HG03575 (cell line): ENCODE data around the gene DOCK2.
"Not testable (repeated sequence)": the region's sequence is repeated elsewhere in the genome, so short reads cannot be mapped to it uniquely, and the experiment has no call there.

Experiments used
- ATAC-seq: cut with Tn5 transposase; IDR thresholded peaks from one replicate; pipeline ENCODE4 v1.9.1; 2021; ENCODE audit not compliant: unreplicated experiment, insufficient number of reproducible peaks, low FRiP score; ENCODE audit errors: extremely low read depth

DOCK2 gene

GRCh38 chr5:169766943-169767342 lies 129.9 kb downstream of the DOCK2 start:
- ATAC-seq = not testable (repeated sequence)

DNA sequence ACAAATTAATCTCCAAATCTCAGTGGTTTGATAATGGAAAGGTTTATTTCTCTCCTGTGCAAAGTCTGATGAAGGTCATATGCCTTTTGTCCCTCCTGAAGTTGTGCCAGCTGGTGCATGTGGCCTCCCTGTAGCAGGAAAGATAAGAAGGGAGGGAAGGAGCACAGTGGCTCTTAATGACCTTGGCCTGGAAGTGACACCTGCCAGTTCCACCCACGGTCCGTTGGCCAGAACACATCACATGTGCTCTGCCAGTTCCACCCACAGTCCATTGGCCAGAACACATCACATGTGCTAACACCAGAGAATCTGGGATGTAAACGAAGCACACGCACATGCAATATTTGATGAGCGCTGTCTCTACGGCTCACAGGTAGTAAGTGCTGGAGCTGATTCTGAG lies 130.9 kb downstream of the DOCK2 start:
- ATAC-seq = no peak

- no peak for ATAC-seq
Measured at GRCh38 chr5:169768416-169768815, 131.3 kb downstream of the DOCK2 start.

- no peak for ATAC-seq
Measured at GRCh38 chr5:169770109-169770508, 133.0 kb downstream of the DOCK2 start.

DNA sequence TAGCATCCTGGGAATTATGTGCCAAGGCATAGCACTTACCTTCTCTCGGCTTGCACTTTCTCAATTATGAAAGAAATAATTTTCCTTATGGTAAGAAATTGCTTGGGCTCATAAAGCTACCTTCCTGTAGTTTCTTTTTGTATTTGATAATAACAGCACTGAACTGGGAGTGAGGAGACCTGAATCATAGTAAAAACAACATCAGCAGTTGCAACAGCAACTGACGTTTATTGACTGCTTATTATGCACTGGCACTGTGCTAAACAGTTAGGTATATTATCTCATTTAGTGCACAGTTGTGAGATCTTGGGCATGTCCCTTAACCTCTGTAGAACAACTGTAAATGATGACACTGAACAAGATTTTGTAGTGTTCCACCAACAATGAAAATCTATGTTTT lies 135.2 kb downstream of the DOCK2 start:
- no peak for ATAC-seq

GRCh38 chr5:169772688-169773087 lies 135.6 kb downstream of the DOCK2 start:
- ATAC-seq = no peak

GRCh38 chr5:169777159-169777558 lies 140.1 kb downstream of the DOCK2 start:
- ATAC-seq = no peak

DNA sequence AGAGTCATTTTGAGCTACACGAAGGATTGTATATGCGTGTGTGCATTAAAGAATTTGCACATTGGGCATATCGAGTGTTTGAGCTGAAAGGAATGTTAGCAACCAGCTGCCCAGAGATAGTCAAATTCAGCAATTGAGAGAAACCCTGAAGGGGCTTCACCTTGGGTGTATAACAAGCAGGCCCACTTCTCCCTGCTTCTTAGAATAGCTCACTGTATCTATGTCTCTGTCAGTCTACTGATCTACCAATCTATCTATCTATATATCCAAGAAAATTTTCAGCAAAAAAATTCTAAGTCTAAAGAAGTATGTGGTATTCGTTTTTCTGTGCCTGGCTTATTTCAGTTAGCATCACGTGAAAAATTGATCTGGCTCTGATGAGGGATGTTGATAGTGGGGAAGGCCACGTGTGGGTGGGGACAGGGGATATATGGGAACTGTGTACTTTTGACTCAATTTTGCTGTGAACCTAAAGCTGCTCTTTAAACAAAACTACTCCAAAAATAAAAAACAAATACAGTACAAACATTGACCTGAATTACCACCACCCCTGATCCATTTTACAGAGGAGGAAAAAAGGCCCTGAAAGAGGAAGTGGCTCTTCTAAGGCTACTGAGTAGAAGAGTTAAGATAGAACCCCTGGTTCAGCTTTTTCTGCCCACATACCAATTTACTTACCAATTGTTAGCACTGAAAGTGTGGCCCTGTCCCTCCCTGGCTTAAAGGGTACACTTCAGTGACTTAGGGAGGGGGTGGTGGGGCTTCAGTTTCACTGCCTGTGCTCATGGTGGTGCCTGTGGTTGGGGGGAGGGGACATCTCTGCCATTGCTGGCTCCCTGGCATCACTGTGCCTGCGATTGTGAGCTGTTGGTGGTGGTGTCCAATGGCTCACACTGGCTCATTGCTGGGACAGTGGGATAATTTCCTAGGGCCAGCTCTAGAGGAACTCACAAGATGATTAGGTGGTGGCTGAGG lies 141.8 kb downstream of the DOCK2 start:
- peak; percentile 86 for ATAC-seq

DNA sequence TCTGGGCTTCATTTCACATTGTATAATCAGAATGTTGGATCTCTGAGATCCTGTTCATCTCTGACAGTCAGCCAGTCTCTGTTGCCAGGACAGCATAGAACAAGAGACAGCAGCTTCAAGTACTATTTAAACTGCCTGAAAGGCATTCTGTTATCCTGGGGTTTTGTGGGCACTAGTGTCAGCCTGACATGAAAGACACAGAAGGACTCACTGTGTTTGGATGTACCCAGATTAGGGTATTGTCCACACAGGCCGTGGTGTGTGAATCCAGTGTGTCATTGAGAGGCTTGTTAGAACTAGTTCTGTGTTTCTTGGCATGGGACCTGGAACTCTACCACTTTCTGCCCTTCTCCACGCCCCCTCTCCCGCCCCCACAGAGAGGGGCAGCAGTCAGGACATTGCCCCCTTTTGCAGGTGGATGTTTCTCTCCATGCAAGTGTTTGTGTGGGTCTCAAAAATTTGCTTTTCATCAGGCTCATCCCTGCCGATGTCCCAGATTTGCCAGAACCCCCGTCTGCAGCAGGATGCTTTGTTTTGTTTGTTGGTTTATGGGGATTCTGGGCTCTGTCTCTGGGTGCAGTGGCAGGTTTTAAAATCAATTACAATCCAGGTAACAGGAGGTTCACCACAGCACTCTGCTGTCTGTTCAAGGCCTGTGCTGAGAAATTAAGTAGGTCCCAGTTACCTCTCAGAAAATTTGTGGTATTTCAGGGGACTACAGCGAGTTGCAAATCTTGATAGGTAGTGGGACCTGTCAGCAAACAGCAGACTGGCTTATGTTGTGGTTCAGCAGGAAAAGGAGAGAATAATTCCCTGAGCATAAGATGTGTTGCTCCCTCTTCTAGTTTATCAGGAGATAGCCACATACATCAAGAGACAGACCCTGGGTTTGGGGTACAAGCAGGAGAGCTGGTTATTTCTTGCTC lies 144.6 kb downstream of the DOCK2 start:
- ATAC-seq = no peak

DNA sequence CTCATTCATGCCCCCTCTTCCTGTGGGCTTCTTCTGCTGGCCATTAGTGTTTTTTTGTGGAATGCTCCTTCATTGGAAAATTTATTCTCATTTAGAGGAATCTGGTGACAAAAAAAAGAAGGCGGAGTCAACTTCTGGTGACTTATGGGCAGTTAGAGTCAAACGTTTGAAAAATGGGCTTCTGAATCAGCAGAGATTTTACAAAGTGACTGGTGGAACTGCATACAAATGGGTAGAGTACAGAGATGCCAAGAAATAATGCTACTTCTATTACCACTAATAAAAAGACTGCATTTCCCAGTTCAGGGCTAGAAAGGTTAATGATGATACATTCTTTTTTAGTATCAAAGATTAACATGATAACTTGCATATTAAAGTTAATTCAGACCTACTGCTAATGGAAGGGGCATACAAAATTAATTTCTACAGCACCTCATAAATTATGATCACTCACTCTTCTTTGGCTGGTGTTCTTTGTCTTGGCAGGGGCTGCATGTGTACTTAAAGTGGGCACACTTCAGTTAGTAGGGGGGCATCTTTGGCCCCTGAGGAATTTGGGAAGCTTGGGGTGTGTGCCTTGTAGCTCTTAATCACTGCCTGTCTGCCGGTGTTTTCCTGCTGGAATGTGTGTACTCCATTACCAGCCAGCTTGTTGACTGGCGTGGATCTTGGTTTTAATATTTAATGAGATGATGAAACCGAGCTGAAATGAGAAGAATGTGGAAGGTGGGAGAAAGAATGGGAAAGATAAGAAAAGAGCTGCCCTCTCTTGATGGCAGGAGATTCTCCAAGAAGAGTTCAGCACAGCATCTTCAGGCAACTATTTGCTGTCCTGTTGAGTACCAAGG lies 148.9 kb downstream of the DOCK2 start:
- ATAC-seq = no peak

GRCh38 chr5:169788168-169788567 lies 151.1 kb downstream of the DOCK2 start:
- ATAC-seq = no peak

DNA sequence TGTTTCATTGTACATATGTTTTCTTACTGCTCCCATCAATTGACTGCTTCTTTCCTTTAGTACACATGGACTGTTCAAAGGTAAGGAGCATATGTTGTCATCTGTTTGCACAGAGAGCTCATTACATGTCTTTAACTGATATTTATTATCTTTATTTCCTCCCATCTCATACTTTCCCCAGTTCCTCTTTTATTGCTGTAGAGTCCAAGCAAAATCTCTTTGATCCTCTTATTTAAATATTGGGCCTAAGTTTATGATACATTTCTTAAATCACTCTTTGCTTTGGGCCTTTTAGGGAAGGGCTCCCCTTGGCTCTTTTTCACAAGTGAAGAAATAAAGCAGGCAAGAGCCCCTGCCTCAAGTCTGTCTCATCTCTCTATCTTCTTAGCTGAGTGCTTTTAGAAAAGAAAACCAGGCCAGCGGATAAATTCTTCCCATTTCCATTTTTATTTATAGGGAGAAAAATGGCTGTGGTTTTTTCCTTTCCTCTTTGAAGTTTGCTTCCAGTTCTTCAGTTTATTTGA lies 152.4 kb downstream of the DOCK2 start:
- no peak for ATAC-seq

DNA sequence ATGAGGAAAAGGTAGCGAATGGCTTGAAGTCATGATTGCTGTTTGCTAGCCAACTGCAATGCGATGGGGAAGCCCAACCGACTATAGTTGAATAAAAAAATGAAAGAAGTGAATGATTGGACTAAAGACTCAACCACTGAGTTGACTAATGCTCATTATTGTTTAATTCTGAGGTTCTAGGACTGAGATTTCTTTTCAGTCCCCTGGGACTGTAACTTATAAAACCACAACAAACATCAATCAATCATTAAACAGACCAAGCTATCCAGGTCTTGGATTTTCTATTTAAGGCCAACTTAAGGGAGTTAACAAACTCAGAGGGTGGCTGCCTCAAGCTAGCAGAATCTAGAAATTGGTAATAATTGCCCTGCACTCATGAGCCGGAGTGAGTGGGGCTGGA lies 154.2 kb downstream of the DOCK2 start:
- ATAC-seq = no peak

DNA sequence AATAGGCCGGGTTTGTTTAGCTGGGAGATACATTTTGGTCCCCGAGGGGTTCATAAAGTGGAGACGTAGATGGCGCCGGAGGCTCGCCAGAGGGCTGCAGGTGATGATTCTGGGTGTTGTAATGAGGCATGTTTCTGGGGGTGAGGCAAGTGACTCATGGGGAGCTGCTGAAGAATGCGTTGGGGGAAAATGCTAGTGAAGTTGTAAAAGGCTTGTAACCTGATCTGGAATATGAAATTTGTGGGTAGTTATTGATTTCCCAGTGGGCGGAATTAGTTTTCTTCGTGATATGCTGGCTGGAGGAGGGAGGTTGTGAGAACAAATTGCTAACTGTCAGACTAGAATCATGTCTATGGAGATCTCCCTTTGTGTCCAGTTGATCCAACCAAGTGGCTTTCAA lies 158.3 kb downstream of the DOCK2 start:
- no peak for ATAC-seq

DNA sequence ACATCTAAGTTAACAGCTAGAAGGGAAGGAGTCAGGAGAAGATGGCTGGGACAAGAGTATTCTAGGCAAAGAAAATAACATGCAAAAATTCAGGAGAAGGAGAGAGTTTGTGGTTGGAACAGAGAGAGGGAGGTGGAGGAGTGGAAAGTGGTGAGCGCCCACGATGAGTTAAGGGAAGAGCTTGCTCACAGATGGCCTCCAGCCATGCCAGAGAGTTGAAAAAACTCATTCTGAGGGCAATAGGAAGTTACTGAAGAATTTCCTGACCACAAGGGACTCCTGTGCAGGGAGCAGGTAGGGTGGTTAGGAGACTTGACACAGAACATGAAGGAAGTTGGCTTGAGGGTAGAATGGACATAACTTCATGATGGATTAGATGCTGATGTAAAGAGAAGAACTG lies 159.7 kb downstream of the DOCK2 start:
- ATAC-seq = no peak

- no peak for ATAC-seq
Measured at GRCh38 chr5:169797577-169797976, 160.5 kb downstream of the DOCK2 start.

GRCh38 chr5:169798438-169798837 lies 161.4 kb downstream of the DOCK2 start:
- ATAC-seq = no peak

DNA sequence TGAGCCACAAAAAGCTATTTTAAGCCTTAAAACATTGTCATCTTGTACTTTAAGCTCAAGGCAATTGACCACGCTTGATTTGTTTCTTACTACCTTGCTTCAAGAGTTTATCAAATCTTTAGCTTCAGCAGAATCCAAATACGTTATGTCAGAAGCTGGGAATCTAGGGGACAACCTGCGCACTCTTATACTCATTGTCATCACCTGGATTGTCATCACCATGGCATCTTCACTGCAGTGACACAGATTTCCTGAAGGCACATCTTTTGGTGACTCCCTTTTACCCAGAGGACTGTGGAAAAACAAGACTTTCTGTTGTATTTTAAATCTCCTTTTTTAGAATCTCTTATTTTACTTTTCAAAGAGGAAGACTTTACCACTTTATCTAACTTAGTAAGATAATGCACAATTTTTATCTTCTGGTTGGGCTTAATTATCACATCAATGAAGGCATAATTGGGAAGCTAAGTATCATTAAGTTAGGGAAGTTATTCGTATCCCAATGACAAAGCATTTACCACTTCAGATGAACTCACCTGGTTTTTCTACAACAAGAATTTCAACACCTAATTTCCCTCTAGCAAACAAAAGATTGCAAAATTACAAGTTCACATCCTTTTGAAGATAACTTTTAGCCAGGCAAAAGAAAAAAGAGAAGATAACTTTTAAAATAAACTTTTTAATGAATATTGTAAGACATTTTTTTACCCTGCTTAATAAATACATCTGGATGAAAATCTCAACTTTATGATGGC lies 162.0 kb downstream of the DOCK2 start:
- ATAC-seq = no peak
